Gastrocnemius medialis (tissue), 4 donors: ENCODE measurements around the gene PHIP. TPM values are rescaled to one million over a fixed set of nuclear protein-coding genes. Genes with fewer than 3 reads are reported as not detected.

Experiments used
- ATAC-seq, 2 donors: fragments of 150-250 bp; one replicate each; pipeline ENCODE4 v1.9.1; 2016
- DNase-seq, 2 donors: peaks; one replicate each; pipeline ENCODE4 v3.0.0-alpha.2; 2019
- H3K27ac ChIP-seq, 4 donors: fragments of 200-600 bp; sonication (generic); 1 replicate in 1 of 4; 2 replicates in 3 of 4; pipeline ENCODE4 v1.5.1; 2016 to 2018; ENCODE audit warnings: mild to moderate bottlenecking in 2 of 4, moderate library complexity in 1 of 4
- H3K27me3 ChIP-seq, 3 donors: fragments of 200-600 bp; sonication (generic) in 2 of 3; 1 replicate in 1 of 3; 2 replicates in 2 of 3; pipeline versions ENCODE4 v1.5.1 to v1.6.0; 2016 to 2019; ENCODE audit warnings: mild to moderate bottlenecking in 1 of 3, moderate library complexity in 1 of 3
- H3K36me3 ChIP-seq, 2 donors: fragments of 200-600 bp; sonication (generic) in 1 of 2; one replicate each; pipeline ENCODE4 v1.5.1; 2017 to 2018
- H3K4me1 ChIP-seq, 2 donors: fragments of 200-600 bp; sonication (generic) in 1 of 2; one replicate each; pipeline ENCODE4 v1.5.1; 2016 to 2017; ENCODE audit warnings: mild to moderate bottlenecking in 2 of 2
- H3K4me3 ChIP-seq, 4 donors: fragments of 200-600 bp; sonication (generic) in 3 of 4; 1 replicate in 1 of 4; 2 replicates in 3 of 4; pipeline ENCODE4 v1.5.1; 2016 to 2019; ENCODE audit warnings: mild to moderate bottlenecking in 2 of 4
- H3K9me3 ChIP-seq, 3 donors: fragments of 200-600 bp; sonication (generic) in 2 of 3; 1 replicate in 1 of 3; 2 replicates in 2 of 3; pipeline ENCODE4 v1.5.1; 2016 to 2019
- POLR2A ChIP-seq, 2 donors: fragments of 450-650 bp; IDR thresholded peaks; one replicate each; pipeline ENCODE4 v1.6.1; 2017; ENCODE audit warnings: antibody characterized with exemption in 2 of 2, mild to moderate bottlenecking in 2 of 2, moderate library complexity in 2 of 2
- in situ Hi-C, 4 donors: fragments of 200-750 bp; cut with MboI; loops; one replicate each; pipeline versions ENCODE4 v1.15.0 to v1.8.0; 2017; ENCODE audit warnings: low sequenced_read_pairs in 4 of 4
- intact Hi-C: fragments of 100-400 bp; cut with DNase I; formaldehyde crosslinking; loops from one replicate; pipeline ENCODE4 v1.15.1; 2023; ENCODE audit warnings: low total_unique reads
- total RNA-seq, 4 donors: library from RNA; depleted of rRNA; stranded (reverse); fragments of >200 nt; gene quantifications; one replicate each; pipeline versions ENCODE4 v1.1.0 to v1.2.3, GENCODE V29; 2016
- TF ChIP-seq, protein P1 (sequence below), 5 experiments: fragments of 450-650 bp in 3 of 5; fragments of 200-600 bp in 2 of 5; sonication (generic) in 2 of 5; IDR thresholded peaks in 4 of 5; conservative IDR thresholded peaks in 1 of 5; 1 replicate in 4 of 5; 2 replicates in 1 of 5; pipeline ENCODE4 v1.5.1; 2016 to 2019; ENCODE audit warnings: antibody characterized with exemption in 5 of 5, mild to moderate bottlenecking in 3 of 5, moderate library complexity in 3 of 5

The PHIP gene
- total RNA-seq, 4 donors from 2014 or later = 10.9 to 25.1 (median 16.6) TPM

DNA sequence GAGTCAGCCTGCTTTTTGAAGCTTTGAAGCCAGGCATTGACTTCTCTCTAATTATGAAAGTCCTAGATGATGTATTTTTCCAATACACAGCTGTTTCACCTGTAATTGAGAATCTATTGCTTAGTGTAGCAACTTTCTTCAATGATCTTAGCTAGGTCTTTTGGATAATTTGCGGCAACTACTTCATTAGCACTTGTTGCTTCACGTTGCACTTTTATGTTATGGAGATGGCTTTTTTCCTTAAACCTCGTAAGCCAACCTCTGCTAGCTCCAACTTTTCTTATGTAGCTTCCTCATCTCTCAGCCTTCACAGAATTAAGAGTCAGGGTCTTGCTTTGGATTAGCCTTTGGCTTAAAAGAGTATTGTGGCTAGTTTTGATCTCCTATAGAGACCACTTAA is 44.8 kb downstream of the PHIP start:
- H3K27ac ChIP-seq = no peak overlapping the region

DNA sequence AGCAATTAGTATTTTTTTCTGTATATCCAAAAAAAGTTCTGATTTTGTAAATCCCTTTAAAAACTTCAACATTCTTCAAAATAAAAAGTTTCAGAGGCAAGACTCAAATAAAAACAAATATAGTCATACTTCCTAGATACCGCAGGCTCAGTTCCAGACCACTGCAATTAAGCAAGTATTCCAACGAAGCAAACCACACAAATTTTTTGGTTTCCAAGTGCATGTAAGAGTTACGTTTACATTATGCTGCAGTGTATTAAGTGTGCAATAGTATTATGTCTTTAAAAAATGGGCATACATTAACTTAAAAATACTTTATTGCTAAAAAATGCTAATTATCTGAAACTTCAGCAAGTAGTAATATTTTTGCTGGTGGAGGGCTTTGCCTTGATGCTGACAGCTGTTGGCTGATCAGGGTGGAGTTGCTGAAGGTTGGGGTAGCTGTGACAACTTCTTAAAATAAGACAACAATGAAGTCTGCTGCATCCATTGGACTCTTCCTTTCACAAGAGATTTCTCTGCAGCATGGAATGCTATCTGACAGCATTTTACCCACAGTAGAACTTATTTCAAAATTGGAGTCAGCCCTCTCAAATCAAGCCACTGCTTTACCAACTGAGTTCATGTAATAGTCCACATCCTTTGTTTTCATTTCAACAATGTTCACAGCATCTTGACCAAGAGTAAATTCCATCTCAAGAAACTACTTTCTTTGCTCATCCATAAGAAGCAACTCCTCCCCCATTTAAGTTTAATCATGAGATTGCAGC is 46.0 kb downstream of the PHIP start:
- H3K27me3 ChIP-seq = no peaks in the 10 kb centered on the region
- no peak overlapping the region for H3K4me3 ChIP-seq
- no peak overlapping the region for H3K27ac ChIP-seq
- no peak for TF ChIP-seq POLR2A (IDR thresholded peaks at IDR 0.05)
- TF ChIP-seq, protein P1, sequence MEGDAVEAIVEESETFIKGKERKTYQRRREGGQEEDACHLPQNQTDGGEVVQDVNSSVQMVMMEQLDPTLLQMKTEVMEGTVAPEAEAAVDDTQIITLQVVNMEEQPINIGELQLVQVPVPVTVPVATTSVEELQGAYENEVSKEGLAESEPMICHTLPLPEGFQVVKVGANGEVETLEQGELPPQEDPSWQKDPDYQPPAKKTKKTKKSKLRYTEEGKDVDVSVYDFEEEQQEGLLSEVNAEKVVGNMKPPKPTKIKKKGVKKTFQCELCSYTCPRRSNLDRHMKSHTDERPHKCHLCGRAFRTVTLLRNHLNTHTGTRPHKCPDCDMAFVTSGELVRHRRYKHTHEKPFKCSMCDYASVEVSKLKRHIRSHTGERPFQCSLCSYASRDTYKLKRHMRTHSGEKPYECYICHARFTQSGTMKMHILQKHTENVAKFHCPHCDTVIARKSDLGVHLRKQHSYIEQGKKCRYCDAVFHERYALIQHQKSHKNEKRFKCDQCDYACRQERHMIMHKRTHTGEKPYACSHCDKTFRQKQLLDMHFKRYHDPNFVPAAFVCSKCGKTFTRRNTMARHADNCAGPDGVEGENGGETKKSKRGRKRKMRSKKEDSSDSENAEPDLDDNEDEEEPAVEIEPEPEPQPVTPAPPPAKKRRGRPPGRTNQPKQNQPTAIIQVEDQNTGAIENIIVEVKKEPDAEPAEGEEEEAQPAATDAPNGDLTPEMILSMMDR (IDR thresholded peaks at IDR 0.05 in 4 of 5, conservative IDR thresholded peaks at IDR 0.05 in 1 of 5) = no peak
- no peak for ATAC-seq
- intact Hi-C loops = no loop called here
- DNase-seq = no peak
- in situ Hi-C loops = no loop called here
- H3K36me3 ChIP-seq = no peaks in the 10 kb centered on the region
- no peaks in the 10 kb centered on the region for H3K4me1 ChIP-seq
- H3K9me3 ChIP-seq = no peaks in the 10 kb centered on the region

More for the DNA sequence above, 44.8 kb downstream of the PHIP start:
- TF ChIP-seq, protein P1 (IDR thresholded peaks at IDR 0.05 in 4 of 5, conservative IDR thresholded peaks at IDR 0.05 in 1 of 5) = no peak
- TF ChIP-seq POLR2A (IDR thresholded peaks at IDR 0.05) = no peak
- DNase-seq = no peak
- H3K9me3 ChIP-seq = no peaks in the 10 kb centered on the region
- in situ Hi-C loops = no loop called here
- intact Hi-C loops = no loop called here
- H3K36me3 ChIP-seq = peaks cover 0 to 8% of the 10 kb centered on the region in 2 donors
- H3K4me1 ChIP-seq = no peaks in the 10 kb centered on the region
- ATAC-seq = no peak
- no peaks in the 10 kb centered on the region for H3K27me3 ChIP-seq
- H3K4me3 ChIP-seq = no peak overlapping the region

DNA sequence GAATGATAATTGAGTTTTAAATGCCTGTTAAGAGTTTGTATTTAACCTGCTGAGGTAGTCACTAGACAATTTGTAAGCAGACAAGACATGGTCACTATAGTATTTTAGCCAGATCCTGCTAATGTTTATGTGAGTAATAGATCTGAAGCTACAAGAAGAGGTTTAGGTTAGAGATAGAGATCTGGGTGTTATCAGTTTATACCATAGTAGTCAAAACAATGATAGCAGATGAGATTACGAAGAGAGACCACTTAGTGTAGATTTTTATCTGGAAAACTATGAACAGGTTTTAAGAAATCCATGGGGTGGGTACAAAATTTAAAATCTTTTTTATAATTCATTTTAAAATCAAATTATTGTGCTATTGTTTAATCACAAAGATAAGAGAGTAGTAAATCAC is 47.5 kb downstream of the PHIP start:
- H3K4me3 ChIP-seq = no peak overlapping the region
- DNase-seq = no peak
- H3K27ac ChIP-seq = no peak overlapping the region
- no peaks in the 10 kb centered on the region for H3K9me3 ChIP-seq
- ATAC-seq = no peak
- TF ChIP-seq, protein P1 (IDR thresholded peaks at IDR 0.05 in 4 of 5, conservative IDR thresholded peaks at IDR 0.05 in 1 of 5) = no peak
- no peak for TF ChIP-seq POLR2A (IDR thresholded peaks at IDR 0.05)
- no peaks in the 10 kb centered on the region for H3K27me3 ChIP-seq
- H3K4me1 ChIP-seq = peaks cover 6 to 7% of the 10 kb centered on the region in 2 donors
- H3K36me3 ChIP-seq = no peaks in the 10 kb centered on the region
- in situ Hi-C loops = no loop called here
- intact Hi-C loops = no loop called here

DNA sequence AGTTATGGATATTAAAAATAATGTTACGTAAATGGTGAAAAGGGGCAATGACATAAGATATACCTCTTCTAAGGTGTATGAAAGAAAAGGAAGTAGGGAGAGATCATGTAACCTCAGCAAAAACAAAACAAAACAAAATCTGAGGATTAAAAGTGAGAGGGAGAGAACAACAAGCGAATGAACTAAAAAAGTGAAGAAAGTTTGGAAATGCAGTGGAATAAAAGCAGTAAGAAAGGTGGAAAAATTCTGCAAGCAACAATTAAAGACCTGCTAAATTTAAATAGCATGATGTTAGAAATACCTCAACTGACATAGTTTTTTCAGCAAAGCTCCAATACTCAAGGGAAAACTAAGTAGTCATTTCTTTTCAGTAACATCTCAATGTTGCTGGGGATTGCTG is 48.0 kb downstream of the PHIP start:
- TF ChIP-seq, protein P1 (IDR thresholded peaks at IDR 0.05 in 4 of 5, conservative IDR thresholded peaks at IDR 0.05 in 1 of 5) = no peak
- Histone ChIP-seq H3K9me3 (no peaks in the 10 kb centered on the region), H3K27ac (no peak overlapping the region), H3K36me3 (no peaks in the 10 kb centered on the region), H3K27me3 (no peaks in the 10 kb centered on the region), H3K4me1 (peaks cover 6 to 7% of the 10 kb centered on the region in 2 donors), H3K4me3 (no peak overlapping the region)
- no peak for ATAC-seq
- intact Hi-C loops (no loop called here), in situ Hi-C loops (no loop called here)
- no peak for DNase-seq
